ENCODE measurements around the gene ZBP1. TPM values are rescaled to one million over a fixed set of nuclear protein-coding genes. Genes with fewer than 3 reads are reported as not detected.

ZBP1 gene
- total and polyA plus RNA-seq, 10 of the 15 experiments (the other 5 are each of a cell fraction or from before 2014, with no cell fraction given), result 0.93 to 10.6 (median 4.8) TPM

GRCh38 chr20:57585466-57586213 is 34.6 kb downstream of the ZBP1 start:
- DNase-seq (ENCODE audit: low read depth, low spot score) (no peak), ATAC-seq (no peak), FAIRE-seq (no peak)
- SMC1A ChIA-PET (ENCODE audit: uncharacterized antibody, unreplicated experiment), result no interaction called here
- CTCF ChIA-PET, result no interaction called here
- intact Hi-C loops (cut with micrococcal nuclease; ENCODE audit: unreplicated experiment) (no loop called here), in situ Hi-C loops (cut with MboI) (no loop called here)
- Histone ChIP-seq H2AFZ (ENCODE audit: control insufficient read depth, low read depth, low read length) (no peak overlapping the region), H3K27ac (ENCODE audit: control insufficient read depth, insufficient read depth) (no peak overlapping the region), H3K79me2 (ENCODE audit: control insufficient read depth, insufficient read depth, low read length) (no peaks in the 10 kb centered on the region), H3K9ac (ENCODE audit: control insufficient read depth, insufficient read depth, low read length) (no peak overlapping the region), H3K27me3 (replicated peaks in 1 of 2; ENCODE audit: control insufficient read depth in 2 of 2, insufficient read depth in 2 of 2, low read length in 1 of 2) (no peaks in the 10 kb centered on the region; a peak in 2 of 4 replicates), H3K4me1 (ENCODE audit: control insufficient read depth, insufficient read depth, low read length) (no peaks in the 10 kb centered on the region), H4K20me1 (ENCODE audit: control insufficient read depth, insufficient read depth) (no peaks in the 10 kb centered on the region), H3K4me3 (no peak overlapping the region), H3K4me2 (ENCODE audit: control insufficient read depth, insufficient read depth) (no peak overlapping the region), H3K9me3 (replicated peaks; ENCODE audit: control insufficient read depth, insufficient read depth, low read length) (peaks cover 2% of the 10 kb centered on the region; the same call in 1 of the 3 replicates), H3K36me3 (ENCODE audit: control insufficient read depth in 2 of 2, insufficient read depth in 2 of 2, low read length in 1 of 2) (no peaks in the 10 kb centered on the region)
- no peak for TF ChIP-seq ZSCAN29 (IDR thresholded peaks at IDR 0.05)
- TF ChIP-seq E4F1 (IDR thresholded peaks at IDR 0.05; ENCODE audit: borderline replicate concordance, partially characterized antibody), result no peak
- TF ChIP-seq ZBTB40 (IDR thresholded peaks at IDR 0.05; ENCODE audit: borderline replicate concordance), result no peak
- TF ChIP-seq MTA3 (IDR thresholded peaks at IDR 0.05; ENCODE audit: borderline replicate concordance, low read length), result no peak
- TF ChIP-seq SMAD5 (IDR thresholded peaks at IDR 0.05; ENCODE audit: low read depth), result no peak
- 25% methylated on average over 14 of the region's 17 CpGs for WGBS (ENCODE audit: insufficient coverage, insufficient replicate concordance, low lambda C conversion rate, missing lambda C conversion rate)
- no TSS peak for BruUV-seq (replicated peaks)
- POLR2A ChIA-PET, result no interaction called here
- RAD21 ChIA-PET (ENCODE audit: unreplicated experiment), result interaction anchor here (0.5 kb wide), 1 partner anchor 87 kb away, joined by 4 read pairs; no protein-coding TSS in a partner anchor
